Epithelial cell of proximal tubule (primary cell): ENCODE results near the gene FAT4. TPM values are rescaled to one million over a fixed set of nuclear protein-coding genes. Genes with fewer than 3 reads are reported as not detected.

Source experiments
- DNase-seq: peaks from one replicate; pipeline ENCODE4 v3.0.0-alpha.2; 2011; ENCODE audit warnings: low read depth
- H3K4me3 ChIP-seq: 2 replicates; pipeline ENCODE4 v1.5.1; 2011; ENCODE audit warnings: low read depth, mild to moderate bottlenecking, low read length
- CTCF ChIP-seq: conservative IDR thresholded peaks from 2 replicates; pipeline ENCODE4 v1.5.1; 2012; ENCODE audit warnings: low read depth, mild to moderate bottlenecking, low read length
- total RNA-seq: library from RNA; depleted of rRNA; stranded (reverse); fragments of >200 nt; gene quantifications from 2 replicates; pipeline ENCODE4 v1.2.3, GENCODE V29; 2015

Gene FAT4
- total RNA-seq, 1 donor from 2014 or later, result 0.58 TPM

GRCh38 chr4:125325733-125326132, 11.0 kb downstream of the FAT4 start:
- H3K4me3 ChIP-seq, result no peak overlapping the region
- no peak for TF ChIP-seq CTCF
- no peak for DNase-seq

- no peak overlapping the region for H3K4me3 ChIP-seq
- no peak for TF ChIP-seq CTCF
- no peak for DNase-seq
Observed at GRCh38 chr4:125331116-125331515, 16.4 kb downstream of the FAT4 start.

- no peak for TF ChIP-seq CTCF
- DNase-seq, result no peak
- H3K4me3 ChIP-seq, result no peak overlapping the region
Observed at GRCh38 chr4:125334926-125335325, 20.2 kb downstream of the FAT4 start.

GRCh38 chr4:125338814-125339213, 24.1 kb downstream of the FAT4 start:
- DNase-seq, result no peak
- no peak for TF ChIP-seq CTCF
- H3K4me3 ChIP-seq, result no peak overlapping the region

- no peak for TF ChIP-seq CTCF
- no peak overlapping the region for H3K4me3 ChIP-seq
- DNase-seq, result no peak
Observed at GRCh38 chr4:125344198-125344597, 29.4 kb downstream of the FAT4 start.

- DNase-seq, result no peak
- no peak overlapping the region for H3K4me3 ChIP-seq
- no peak for TF ChIP-seq CTCF
Observed at GRCh38 chr4:125346616-125347015, 31.9 kb downstream of the FAT4 start.

- no peak overlapping the region for H3K4me3 ChIP-seq
- no peak for DNase-seq
- no peak for TF ChIP-seq CTCF
Observed at GRCh38 chr4:125350470-125351135, 35.8 kb downstream of the FAT4 start.
